NCI-H510A treated with DMSO at 0.1 percent for 48 hours (cell line): ENCODE measurements around the gene RBM42.
"Not testable (repeated sequence)": the region's sequence is repeated elsewhere in the genome, so short reads cannot be mapped to it uniquely, and the experiment has no call there.

Experiments used
- DNase-seq: peaks from one replicate; lab custom pipeline; 2025; lab: John Stamatoyannopoulos, UW

RBM42 gene

DNA sequence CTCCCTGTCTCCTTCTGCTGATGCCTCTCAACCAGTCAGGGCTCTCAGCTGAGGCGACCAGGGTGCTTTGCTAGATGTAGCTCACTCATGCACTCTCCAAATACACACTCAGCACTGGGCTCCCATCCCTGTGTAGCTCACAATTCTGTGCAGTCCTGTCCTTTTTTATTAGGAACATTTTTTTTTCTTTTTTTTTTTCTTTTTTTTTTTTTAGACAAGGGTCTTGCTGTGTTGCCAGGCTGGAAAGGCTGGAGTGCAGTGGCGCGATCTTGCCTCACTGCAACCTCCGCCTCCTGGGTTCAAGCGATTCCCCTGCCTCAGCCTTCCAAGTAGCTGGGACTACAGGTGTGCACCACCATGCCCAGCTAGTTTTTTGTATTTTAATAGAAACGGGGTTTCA lies 26.0 kb downstream of the RBM42 start:
- DNase-seq, result not testable (repeated sequence)

DNA sequence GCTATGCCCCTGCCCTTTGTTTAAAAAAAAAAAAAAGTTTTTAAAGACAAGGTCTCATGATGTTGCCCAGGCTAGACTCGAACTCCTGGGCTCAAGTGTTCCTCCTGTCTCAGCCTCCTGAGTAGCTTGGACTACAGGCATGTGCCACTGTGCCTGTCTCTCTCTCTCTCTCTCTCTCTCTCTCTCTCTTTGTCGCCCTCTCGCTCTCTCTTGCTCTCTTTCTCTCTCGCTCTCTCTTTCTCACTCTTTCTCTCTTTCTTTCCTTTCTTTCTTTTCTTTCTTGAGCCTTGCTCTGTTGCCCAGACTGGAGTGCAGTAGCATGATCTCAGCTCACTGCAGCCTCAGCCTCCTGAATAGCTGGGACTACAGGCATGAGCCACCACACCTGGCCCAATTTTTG lies 26.8 kb downstream of the RBM42 start:
- DNase-seq, result no peak

GRCh38 chr19:35656700-35657099 lies 27.9 kb downstream of the RBM42 start:
- DNase-seq, result no peak

- no peak for DNase-seq
Observed at GRCh38 chr19:35657904-35658700, 29.3 kb downstream of the RBM42 start.

DNA sequence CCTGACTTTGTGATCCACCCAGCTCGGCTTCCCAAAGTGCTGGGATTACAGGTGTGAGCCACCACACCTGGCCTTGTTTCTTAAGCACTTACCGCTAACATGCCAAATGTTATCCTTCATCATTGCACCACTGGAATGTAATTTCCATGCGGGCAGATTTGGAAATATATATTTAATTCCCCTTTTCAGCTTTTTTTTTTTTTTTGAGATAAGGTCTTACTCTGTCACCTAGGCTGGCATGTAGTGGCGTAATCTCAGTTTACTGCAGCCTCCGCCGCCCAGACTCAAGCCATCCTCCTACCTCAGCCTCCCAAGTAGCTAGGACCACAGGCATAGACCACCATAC lies 33.1 kb downstream of the RBM42 start:
- no peak for DNase-seq

- DNase-seq, result no peak
Observed at GRCh38 chr19:35663981-35664380, 35.1 kb downstream of the RBM42 start.

- no peak for DNase-seq
Observed at GRCh38 chr19:35665157-35665556, 36.3 kb downstream of the RBM42 start.

GRCh38 chr19:35665604-35666003 lies 36.8 kb downstream of the RBM42 start:
- no peak for DNase-seq

DNA sequence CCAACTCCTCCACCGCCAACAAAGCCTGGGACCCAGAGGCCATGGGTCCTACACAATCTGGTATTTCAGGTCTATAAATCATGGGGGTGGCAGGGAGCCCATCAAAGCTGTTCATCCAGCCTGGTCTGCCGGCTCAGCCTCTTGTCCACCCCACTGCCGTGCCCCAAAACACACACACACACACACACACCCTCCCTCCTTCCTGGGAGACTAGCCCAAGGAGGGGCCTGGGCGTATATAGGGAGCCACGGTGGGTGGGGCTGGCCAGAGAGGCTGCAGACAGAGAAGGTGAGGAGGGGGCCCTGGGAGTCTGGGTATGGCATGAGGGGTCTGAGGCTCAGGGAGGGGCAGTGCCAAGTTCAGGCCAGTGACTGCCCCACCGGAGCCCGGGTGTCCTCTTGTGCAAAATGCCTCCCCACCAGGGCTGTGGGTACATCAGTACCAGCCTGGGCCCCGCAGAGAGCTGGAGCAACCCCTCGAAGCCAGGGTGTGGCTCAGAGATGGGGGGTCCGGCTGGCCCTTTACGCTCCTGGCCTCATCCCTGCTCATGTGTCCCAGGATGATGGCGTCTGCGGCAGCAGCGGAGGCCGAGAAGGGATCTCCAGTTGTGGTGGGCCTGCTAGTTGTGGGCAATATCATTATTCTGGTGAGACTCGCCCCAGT lies 37.5 kb downstream of the RBM42 start, which contains the start of gene UPK1A:
Gene UPK1A (plus strand): TSS at position 267 of the 663 bp plus-strand sequence. CDS start 296 bp downstream, at position 563.
- no peak for DNase-seq

DNA sequence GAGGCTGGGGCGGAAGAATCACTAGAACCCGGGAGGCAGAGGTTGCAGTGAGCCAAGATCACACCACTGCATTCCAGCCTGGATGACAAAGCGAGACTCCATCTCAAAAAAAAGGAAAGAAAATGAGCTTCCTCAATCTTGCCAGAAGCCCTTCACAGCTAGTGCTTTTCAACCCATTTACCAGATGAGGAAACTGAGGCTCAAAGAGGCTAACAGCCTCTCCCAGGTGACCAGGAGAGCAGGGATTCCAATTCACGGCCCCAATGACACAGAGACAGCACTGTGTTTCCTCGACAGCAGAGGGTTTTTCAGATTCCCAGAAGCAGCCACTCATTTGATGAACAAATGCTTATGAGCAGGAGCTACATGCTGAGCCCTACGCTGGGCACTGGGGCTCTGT lies 40.7 kb downstream of the RBM42 start:
- no peak for DNase-seq

GRCh38 chr19:35669974-35670373 lies 41.1 kb downstream of the RBM42 start:
- no peak for DNase-seq

GRCh38 chr19:35670686-35671085 lies 41.9 kb downstream of the RBM42 start:
- no peak for DNase-seq

GRCh38 chr19:35671818-35672217 lies 43.0 kb downstream of the RBM42 start:
- no peak for DNase-seq

DNA sequence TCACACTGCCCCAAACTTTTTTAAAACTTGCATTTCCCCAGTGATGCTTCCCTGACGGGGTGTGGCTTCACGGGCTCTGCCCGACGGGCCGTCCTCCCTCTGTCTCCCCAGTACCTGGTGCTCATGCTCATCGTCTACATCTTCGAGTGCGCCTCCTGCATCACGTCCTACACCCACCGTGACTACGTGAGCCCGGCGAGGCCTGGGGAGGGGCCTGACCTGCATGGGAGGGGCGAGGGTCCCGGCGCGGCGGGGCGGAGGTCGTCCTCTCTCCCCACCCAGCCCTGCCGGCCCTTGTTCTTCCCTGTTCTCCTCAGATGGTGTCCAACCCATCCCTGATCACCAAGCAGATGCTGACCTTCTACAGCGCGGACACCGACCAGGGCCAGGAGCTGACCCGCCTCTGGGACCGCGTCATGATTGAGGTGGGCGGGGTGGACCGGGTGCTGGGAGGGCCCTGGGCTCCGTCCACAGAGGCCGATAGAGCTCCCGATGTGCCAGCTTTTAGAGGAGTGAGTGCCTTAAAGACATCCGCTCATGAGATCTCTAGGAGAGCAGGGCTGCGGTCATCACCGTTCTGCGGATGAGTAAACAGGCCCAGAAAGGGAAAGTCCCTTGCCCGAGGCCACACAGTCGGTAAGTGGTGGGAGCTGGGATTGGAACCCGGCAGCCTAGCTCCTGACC lies 44.4 kb downstream of the RBM42 start:
- DNase-seq, result no peak

DNA sequence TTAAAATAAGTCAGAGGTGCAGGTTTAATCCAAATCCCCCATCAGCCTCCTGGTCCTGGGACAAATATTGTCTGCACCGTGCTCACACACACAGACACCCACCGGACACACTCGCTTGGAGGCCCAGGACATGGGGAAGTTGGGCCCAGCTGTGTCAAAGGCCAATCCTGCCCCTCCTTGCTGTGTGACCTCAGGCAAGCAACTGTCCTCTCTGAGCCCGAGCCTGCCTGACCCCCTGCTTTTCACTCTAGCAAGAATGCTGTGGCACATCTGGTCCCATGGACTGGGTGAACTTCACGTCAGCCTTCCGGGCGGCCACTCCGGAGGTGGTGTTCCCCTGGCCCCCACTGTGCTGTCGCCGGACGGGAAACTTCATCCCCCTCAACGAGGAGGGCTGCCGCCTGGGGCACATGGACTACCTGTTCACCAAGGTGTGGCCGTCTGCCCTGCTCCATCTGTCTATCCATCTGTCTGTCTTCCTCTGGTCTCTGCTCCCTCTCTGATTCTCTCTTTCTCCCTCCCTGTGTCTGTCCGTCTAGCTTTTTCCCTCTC lies 46.8 kb downstream of the RBM42 start:
- no peak for DNase-seq
